Measurements from ENCODE around the gene VPS4B.

- TF ChIP-seq CTCF (IDR thresholded peaks at IDR 0.05) (no peak), POLR2A (IDR thresholded peaks at IDR 0.05) (no peak), EP300 (IDR thresholded peaks at IDR 0.05) (no peak)
Observed at GRCh38 chr18:63460414-63460813, 38.1 kb upstream of the VPS4B start.

Measured in ovary (tissue), 3 donors.